ENCODE measurements around the gene PTS.

- no peak for TF ChIP-seq EZH2 (IDR thresholded peaks at IDR 0.05)
- TF ChIP-seq POLR2AphosphoS5 (IDR thresholded peaks at IDR 0.05; ENCODE audit: borderline replicate concordance, low read depth, low read length): no peak
Observed at GRCh38 chr11:112280268-112281126, 54.3 kb downstream of the PTS start.

Measured in SK-N-MC (cell line).